ENCODE results near the gene REV3L.

Gene REV3L

GRCh38 chr6:111414373-111414772 lies 68.6 kb downstream of the REV3L start:
- no peak overlapping the region for H3K4me3 ChIP-seq (ENCODE audit: low read length)
- peaks cover 3% of the 10 kb centered on the region for H3K36me3 ChIP-seq (replicated peaks; ENCODE audit: low read depth, low read length)
- peaks cover 57% of the 10 kb centered on the region for H3K4me1 ChIP-seq (ENCODE audit: low read length)
- H4K20me1 ChIP-seq (ENCODE audit: insufficient read depth, low read length): 0 out of 2 replicates have a peak, but pooled peaks cover 2% of the 10 kb centered on the region
- no peak overlapping the region for H3K9ac ChIP-seq (ENCODE audit: low read length)
- H2AFZ ChIP-seq (ENCODE audit: low read depth, low read length): no peak overlapping the region
- no peak overlapping the region for H3K27ac ChIP-seq (ENCODE audit: low read length)
- no peaks in the 10 kb centered on the region for H3K9me3 ChIP-seq (ENCODE audit: insufficient read depth, low read length)
- H3K4me2 ChIP-seq (ENCODE audit: low read length): no peak overlapping the region
- H3K79me2 ChIP-seq (ENCODE audit: low read length): peaks cover 38% of the 10 kb centered on the region
- no peaks in the 10 kb centered on the region for H3K27me3 ChIP-seq (ENCODE audit: low read depth, low read length)
- no peak for TF ChIP-seq EZH2phosphoT487 (IDR thresholded peaks at IDR 0.05; ENCODE audit: low read depth)
- TF ChIP-seq CTCF (IDR thresholded peaks at IDR 0.05; ENCODE audit: low read depth, low read length): no peak

- peak overlapping the region; percentile 24; the same call in 1 of the 2 replicates for H3K4me3 ChIP-seq (ENCODE audit: low read length)
- H3K9ac ChIP-seq (ENCODE audit: low read length): no peak overlapping the region; the same call in 1 of the 2 replicates
- H2AFZ ChIP-seq (ENCODE audit: low read depth, low read length): no peak overlapping the region
- peak overlapping the region; percentile 63 for H3K4me2 ChIP-seq (ENCODE audit: low read length)
- no peaks in the 10 kb centered on the region for H3K9me3 ChIP-seq (ENCODE audit: insufficient read depth, low read length)
- no peaks in the 10 kb centered on the region for H3K27me3 ChIP-seq (ENCODE audit: low read depth, low read length)
- peaks cover 71% of the 10 kb centered on the region for H3K4me1 ChIP-seq (ENCODE audit: low read length)
- peaks cover 24% of the 10 kb centered on the region for H3K79me2 ChIP-seq (ENCODE audit: low read length)
- 0 out of 2 replicates have a peak, but pooled peaks cover 2% of the 10 kb centered on the region for H4K20me1 ChIP-seq (ENCODE audit: insufficient read depth, low read length)
- H3K27ac ChIP-seq (ENCODE audit: low read length): peak overlapping the region; percentile 73
- H3K36me3 ChIP-seq (replicated peaks; ENCODE audit: low read depth, low read length): peaks cover 16% of the 10 kb centered on the region
- TF ChIP-seq CTCF (IDR thresholded peaks at IDR 0.05; ENCODE audit: low read depth, low read length): no peak
- no peak for TF ChIP-seq EZH2phosphoT487 (IDR thresholded peaks at IDR 0.05; ENCODE audit: low read depth)
These were observed 70.9 kb downstream of the REV3L start for GRCh38 chr6:111411978-111412566.

GRCh38 chr6:111411046-111411445 lies 72.0 kb downstream of the REV3L start:
- Histone ChIP-seq H3K79me2 (ENCODE audit: low read length) (peaks cover 18% of the 10 kb centered on the region), H3K4me3 (ENCODE audit: low read length) (no peak overlapping the region), H3K9ac (ENCODE audit: low read length) (peak overlapping the region; percentile 34; the same call in 1 of the 2 replicates)

GRCh38 chr6:111410371-111410770 lies 72.6 kb downstream of the REV3L start:
- no peaks in the 10 kb centered on the region for H3K27me3 ChIP-seq (ENCODE audit: low read depth, low read length)
- H3K9ac ChIP-seq (ENCODE audit: low read length): peak overlapping the region; percentile 34
- peaks cover 18% of the 10 kb centered on the region for H3K79me2 ChIP-seq (ENCODE audit: low read length)
- H3K9me3 ChIP-seq (ENCODE audit: insufficient read depth, low read length): no peaks in the 10 kb centered on the region
- peak overlapping the region; percentile 71 for H3K27ac ChIP-seq (ENCODE audit: low read length)
- peak overlapping the region; percentile 45 for H3K4me2 ChIP-seq (ENCODE audit: low read length)
- no peak overlapping the region for H2AFZ ChIP-seq (ENCODE audit: low read depth, low read length)
- H3K4me1 ChIP-seq (ENCODE audit: low read length): peaks cover 76% of the 10 kb centered on the region
- no peak overlapping the region for H3K4me3 ChIP-seq (ENCODE audit: low read length)
- peaks cover 13% of the 10 kb centered on the region for H3K36me3 ChIP-seq (replicated peaks; ENCODE audit: low read depth, low read length)
- no peak for TF ChIP-seq EZH2phosphoT487 (IDR thresholded peaks at IDR 0.05; ENCODE audit: low read depth)
- TF ChIP-seq CTCF (IDR thresholded peaks at IDR 0.05; ENCODE audit: low read depth, low read length): no peak
- no peaks in the 10 kb centered on the region for H4K20me1 ChIP-seq (ENCODE audit: insufficient read depth, low read length)

More at GRCh38 chr6:111411046-111411445, 72.0 kb downstream of the REV3L start:
- H2AFZ ChIP-seq (ENCODE audit: low read depth, low read length): no peak overlapping the region
- H3K4me2 ChIP-seq (ENCODE audit: low read length): peak overlapping the region; percentile 45; the same call in 1 of the 2 replicates
- peak overlapping the region; percentile 71 for H3K27ac ChIP-seq (ENCODE audit: low read length)
- H4K20me1 ChIP-seq (ENCODE audit: insufficient read depth, low read length): no peaks in the 10 kb centered on the region
- peaks cover 16% of the 10 kb centered on the region for H3K36me3 ChIP-seq (replicated peaks; ENCODE audit: low read depth, low read length)
- no peaks in the 10 kb centered on the region for H3K9me3 ChIP-seq (ENCODE audit: insufficient read depth, low read length)
- TF ChIP-seq EZH2phosphoT487 (IDR thresholded peaks at IDR 0.05; ENCODE audit: low read depth) (no peak), CTCF (IDR thresholded peaks at IDR 0.05; ENCODE audit: low read depth, low read length) (no peak)
- H3K4me1 ChIP-seq (ENCODE audit: low read length): peaks cover 70% of the 10 kb centered on the region
- H3K27me3 ChIP-seq (ENCODE audit: low read depth, low read length): no peaks in the 10 kb centered on the region

Data from OCI-LY3 (cell line).